Muscle of leg (tissue), 11 donors: ENCODE data around the gene CSDE1. TPM values are rescaled to one million over a fixed set of nuclear protein-coding genes. Genes with fewer than 3 reads are reported as not detected.

Source experiments
- DNase-seq: peaks from one replicate; pipeline ENCODE4 v3.0.0; 2013
- H3K27ac ChIP-seq: one replicate; pipeline ENCODE4 v1.5.1; 2013; ENCODE audit warnings: mild to moderate bottlenecking, low read length, control low read depth
- H3K27me3 ChIP-seq: one replicate; pipeline ENCODE4 v1.6.1; 2013; ENCODE audit warnings: low read length; ENCODE audit not compliant: control insufficient read depth, insufficient read depth
- H3K36me3 ChIP-seq: one replicate; pipeline ENCODE4 v1.6.1; 2013; ENCODE audit warnings: low read length; ENCODE audit not compliant: control insufficient read depth, insufficient read depth
- H3K4me1 ChIP-seq: one replicate; pipeline ENCODE4 v1.6.1; 2013; ENCODE audit warnings: low read length; ENCODE audit not compliant: control insufficient read depth, insufficient read depth
- H3K4me3 ChIP-seq: one replicate; pipeline ENCODE4 v1.5.1; 2013; ENCODE audit warnings: low read length, control low read depth
- H3K9me3 ChIP-seq: replicated peaks from 2 replicates; pipeline ENCODE4 v1.6.1; 2013; ENCODE audit warnings: low read depth, low read length; ENCODE audit not compliant: control insufficient read depth
- WGBS: methylation state at CpG from one replicate; pipeline ENCODE4 v1.1.5; 2013; ENCODE audit warnings: missing lambda C conversion rate; ENCODE audit not compliant: insufficient coverage; 5-methylcytosine and 5-hydroxymethylcytosine counted together
- polyA plus RNA-seq, 8 donors: library from polyadenylated mRNA; unstranded; fragments of 120-200 nt; gene quantifications; one replicate each; pipeline versions ENCODE4 v1.2.1 to v1.2.3, GENCODE V29; 2013; ENCODE audit warnings: inconsistent platforms in 1 of 8, low replicate concordance in 1 of 8; ENCODE audit not compliant: insufficient read length in 8 of 8, insufficient read depth in 1 of 8
- total RNA-seq: library from RNA; stranded (reverse); fragments of 120-200 nt; gene quantifications from one replicate; pipeline ENCODE4 v1.2.4, GENCODE V29; 2013

Gene CSDE1
- total and polyA plus RNA-seq, 9 donors, result 328 to 448 (median 393) TPM

- Histone ChIP-seq H3K4me1 (no peaks in the 10 kb centered on the region), H3K4me3 (no peak overlapping the region), H3K36me3 (no peaks in the 10 kb centered on the region), H3K27me3 (no peaks in the 10 kb centered on the region), H3K9me3 (no peaks in the 10 kb centered on the region), H3K27ac (no peak overlapping the region)
- no CpG with 5 or more reads among the region's 2 CpGs for WGBS
- no peak for DNase-seq
Observed at GRCh38 chr1:114691061-114691460, 66.7 kb downstream of the CSDE1 start.

- WGBS, result no CpG with 5 or more reads among the region's 1 CpG
- no peaks in the 10 kb centered on the region for H3K27me3 ChIP-seq
- no peaks in the 10 kb centered on the region for H3K9me3 ChIP-seq
- no peaks in the 10 kb centered on the region for H3K4me1 ChIP-seq
- H3K4me3 ChIP-seq, result no peak overlapping the region
- no peaks in the 10 kb centered on the region for H3K36me3 ChIP-seq
- H3K27ac ChIP-seq, result no peak overlapping the region
- no peak for DNase-seq
Observed at GRCh38 chr1:114690148-114690547, 67.6 kb downstream of the CSDE1 start.

DNA sequence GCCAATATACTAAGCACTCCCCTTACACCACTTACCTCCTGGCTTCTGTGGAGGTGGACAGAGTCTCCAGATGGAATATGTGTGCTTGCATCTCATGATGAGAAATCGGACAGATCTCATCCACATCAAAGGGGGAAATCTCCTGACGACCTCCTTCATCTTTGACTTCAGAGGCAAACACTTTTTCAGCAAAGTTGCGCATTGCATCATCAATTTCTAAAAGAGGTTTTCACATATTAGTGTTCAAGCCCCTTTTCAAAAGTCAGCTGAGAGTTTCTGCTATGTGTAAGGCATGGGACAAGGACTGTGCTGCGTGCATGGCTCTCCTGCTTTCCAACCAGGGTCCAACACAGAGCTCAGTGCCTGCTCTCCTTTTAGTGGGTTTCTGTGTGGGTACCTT is 69.3 kb downstream of the CSDE1 start:
- Histone ChIP-seq H3K4me1 (no peaks in the 10 kb centered on the region), H3K27ac (no peak overlapping the region), H3K4me3 (no peak overlapping the region), H3K27me3 (peaks cover 4% of the 10 kb centered on the region), H3K9me3 (no peaks in the 10 kb centered on the region), H3K36me3 (no peaks in the 10 kb centered on the region)
- WGBS, result 60% methylated on average over 1 of the region's 4 CpGs
- no peak for DNase-seq

DNA sequence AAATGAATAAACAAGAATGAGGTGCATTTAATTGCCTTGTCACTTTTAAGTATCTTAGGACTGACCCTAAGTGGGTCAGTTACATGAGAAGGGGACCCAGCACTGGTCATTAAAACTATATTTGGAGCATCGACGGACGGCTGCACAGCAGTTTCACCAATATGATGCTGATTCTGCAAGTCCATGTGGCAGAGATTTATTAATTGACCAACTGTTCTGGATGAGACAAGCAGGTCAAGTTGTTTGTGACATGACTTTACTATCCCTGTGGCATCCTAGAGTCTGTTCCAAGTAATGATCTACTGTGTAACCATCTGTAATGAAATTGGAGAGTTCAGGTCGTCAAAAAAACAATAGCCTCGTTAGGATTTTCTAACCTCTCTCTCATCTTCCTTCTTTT is 71.9 kb downstream of the CSDE1 start:
- 88% methylated on average over 3 of the region's 5 CpGs for WGBS
- Histone ChIP-seq H3K27ac (no peak overlapping the region), H3K4me3 (no peak overlapping the region), H3K27me3 (peaks cover 4% of the 10 kb centered on the region), H3K9me3 (no peaks in the 10 kb centered on the region), H3K4me1 (no peaks in the 10 kb centered on the region), H3K36me3 (no peaks in the 10 kb centered on the region)
- peak; percentile 27 for DNase-seq

- 71% methylated on average over 2 of the region's 5 CpGs for WGBS
- DNase-seq, result no peak
- Histone ChIP-seq H3K27ac (no peak overlapping the region), H3K36me3 (no peaks in the 10 kb centered on the region), H3K9me3 (no peaks in the 10 kb centered on the region), H3K27me3 (peaks cover 2% of the 10 kb centered on the region), H3K4me1 (no peaks in the 10 kb centered on the region), H3K4me3 (no peak overlapping the region)
Observed at GRCh38 chr1:114677691-114678090, 80.1 kb downstream of the CSDE1 start.

- no peak for DNase-seq
- no CpG with 5 or more reads among the region's 1 CpG for WGBS
- H3K36me3 ChIP-seq, result no peaks in the 10 kb centered on the region
- H3K27ac ChIP-seq, result no peak overlapping the region
- no peaks in the 10 kb centered on the region for H3K4me1 ChIP-seq
- no peak overlapping the region for H3K4me3 ChIP-seq
- H3K9me3 ChIP-seq, result no peaks in the 10 kb centered on the region
- peaks cover 5% of the 10 kb centered on the region for H3K27me3 ChIP-seq
Observed at GRCh38 chr1:114676115-114676514, 81.7 kb downstream of the CSDE1 start.

- Histone ChIP-seq H3K27me3 (peaks cover 3% of the 10 kb centered on the region), H3K27ac (no peak overlapping the region), H3K4me3 (no peak overlapping the region), H3K4me1 (peaks cover 5% of the 10 kb centered on the region), H3K9me3 (no peaks in the 10 kb centered on the region), H3K36me3 (no peaks in the 10 kb centered on the region)
- 70% methylated on average over 2 of the region's 7 CpGs for WGBS
- no peak for DNase-seq
Observed at GRCh38 chr1:114671939-114672275, 85.9 kb downstream of the CSDE1 start.

- Histone ChIP-seq H3K9me3 (no peaks in the 10 kb centered on the region), H3K4me3 (no peak overlapping the region), H3K4me1 (peaks cover 5% of the 10 kb centered on the region), H3K27me3 (peaks cover 3% of the 10 kb centered on the region), H3K36me3 (no peaks in the 10 kb centered on the region), H3K27ac (peak overlapping the region; percentile 17)
- 72% methylated on average over 3 of the region's 9 CpGs for WGBS
- DNase-seq, result peak; percentile 41
Observed at GRCh38 chr1:114671011-114671938, 86.5 kb downstream of the CSDE1 start.

GRCh38 chr1:114670083-114671010 is 87.4 kb downstream of the CSDE1 start:
- Histone ChIP-seq H3K36me3 (no peaks in the 10 kb centered on the region), H3K4me3 (peak overlapping the region; percentile 83), H3K4me1 (peaks cover 5% of the 10 kb centered on the region), H3K27me3 (peaks cover 3% of the 10 kb centered on the region), H3K27ac (peak overlapping the region; percentile 85), H3K9me3 (no peaks in the 10 kb centered on the region)
- 0% methylated on average over 32 of the region's 45 CpGs for WGBS
- DNase-seq, result peak; percentile 96

- 0% methylated on average over 50 of the region's 50 CpGs for WGBS
Observed at GRCh38 chr1:114669562-114670082, 88.2 kb downstream of the CSDE1 start, which contains the start of gene DENND2C. Gene DENND2C, minus strand, starts transcription at chr1:114670049. Its CDS starts 44,065 bp downstream, at chr1:114625984.

More at GRCh38 chr1:114669562-114670082, 88.2 kb downstream of the CSDE1 start, which contains the start of gene DENND2C:
- H3K4me1 ChIP-seq, result peaks cover 5% of the 10 kb centered on the region
- no peaks in the 10 kb centered on the region for H3K36me3 ChIP-seq
- no peaks in the 10 kb centered on the region for H3K9me3 ChIP-seq
- peaks cover 3% of the 10 kb centered on the region for H3K27me3 ChIP-seq
- H3K27ac ChIP-seq, result peak within 1 kb of the TSS; percentile 85
- no peak for DNase-seq
- H3K4me3 ChIP-seq, result peak within 1 kb of the TSS; percentile 83
